GM19438 (cell line): ENCODE results near the gene CUEDC2.

Experiments used
- ATAC-seq: cut with Tn5 transposase; IDR thresholded peaks from one replicate; pipeline ENCODE4 v1.9.1; 2021; ENCODE audit warnings: low read depth; ENCODE audit not compliant: unreplicated experiment

The CUEDC2 gene

GRCh38 chr10:102425444-102425843 lies 6.9 kb downstream of the CUEDC2 start:
- no peak for ATAC-seq

- ATAC-seq, result no peak
Measured at GRCh38 chr10:102424916-102425315, 7.5 kb downstream of the CUEDC2 start.

- ATAC-seq, result no peak
Measured at GRCh38 chr10:102424145-102424544, 8.2 kb downstream of the CUEDC2 start.

GRCh38 chr10:102423372-102423968 lies 8.9 kb downstream of the CUEDC2 start:
- no peak for ATAC-seq

- no peak for ATAC-seq
Measured at GRCh38 chr10:102422545-102423129, 9.7 kb downstream of the CUEDC2 start.

- no peak for ATAC-seq
Measured at GRCh38 chr10:102421757-102422512, 10.4 kb downstream of the CUEDC2 start.

GRCh38 chr10:102421507-102421756 lies 10.9 kb downstream of the CUEDC2 start:
- no peak for ATAC-seq

- peak; percentile 69 for ATAC-seq
Measured at GRCh38 chr10:102420714-102421506, 11.5 kb downstream of the CUEDC2 start, which contains the start of gene FBXL15. TSS of gene FBXL15 (plus strand) at chr10:102420836. CDS start at chr10:102421130, 294 bp downstream.

- ATAC-seq, result no peak
Measured at GRCh38 chr10:102420181-102420713, 12.1 kb downstream of the CUEDC2 start.

- ATAC-seq, result no peak
Measured at GRCh38 chr10:102419269-102420180, 12.8 kb downstream of the CUEDC2 start.

GRCh38 chr10:102418622-102419268 lies 13.6 kb downstream of the CUEDC2 start, which contains the start of gene PSD:
TSS of gene PSD (minus strand) at chr10:102418785. CDS start at chr10:102417038, 1,747 bp downstream.
- no peak for ATAC-seq

GRCh38 chr10:102416695-102417094 lies 15.7 kb downstream of the CUEDC2 start:
- ATAC-seq, result no peak

- ATAC-seq, result no peak
Measured at GRCh38 chr10:102416283-102416682, 16.1 kb downstream of the CUEDC2 start.

- no peak for ATAC-seq
Measured at GRCh38 chr10:102414749-102415148, 17.6 kb downstream of the CUEDC2 start.

- no peak for ATAC-seq
Measured at GRCh38 chr10:102413806-102414561, 18.4 kb downstream of the CUEDC2 start.

- ATAC-seq, result no peak
Measured at GRCh38 chr10:102413053-102413705, 19.2 kb downstream of the CUEDC2 start.

- no peak for ATAC-seq
Measured at GRCh38 chr10:102412293-102412692, 20.1 kb downstream of the CUEDC2 start.
